ENCODE measurements around the gene LARGE1.

LARGE1 gene

DNA sequence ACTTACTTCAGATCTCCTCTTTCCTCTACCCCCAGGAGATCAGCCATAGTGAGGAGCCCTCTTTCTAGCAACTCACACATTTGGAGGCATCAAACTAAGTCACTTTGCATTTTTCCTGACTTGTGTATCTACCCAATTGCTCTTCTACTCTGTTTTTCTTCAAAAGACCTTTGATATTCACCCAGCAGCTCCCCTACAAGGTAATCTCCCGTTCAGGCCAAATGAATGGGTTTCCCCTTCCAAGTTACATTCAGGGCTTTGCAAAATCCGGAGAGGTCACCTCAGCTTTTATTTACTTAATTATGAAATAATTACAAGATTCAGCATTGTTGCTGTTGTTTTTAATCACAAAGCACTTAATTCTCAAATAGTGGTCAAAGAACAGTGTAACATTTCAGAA lies 6.1 kb downstream of the LARGE1 start:
- no peak for DNase-seq (ENCODE audit: low spot score)

DNA sequence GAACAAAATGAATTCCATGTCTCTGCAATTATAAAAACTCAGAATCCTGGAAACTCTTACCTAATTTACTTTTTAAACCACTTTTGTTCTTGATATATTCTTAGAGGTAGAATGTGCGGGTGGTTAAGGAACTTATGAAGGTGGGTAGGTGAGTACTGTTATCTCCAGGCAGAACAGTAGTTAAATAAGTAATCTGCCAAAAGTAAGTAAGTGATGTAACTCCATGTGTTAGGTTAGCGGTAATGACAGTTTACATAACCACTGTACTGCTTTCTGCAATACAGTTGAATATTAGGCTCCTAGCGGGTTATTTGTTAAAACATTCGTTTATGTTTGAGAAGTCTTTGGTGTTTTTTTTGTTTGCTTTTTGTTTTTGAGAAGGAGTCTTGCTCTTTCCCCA lies 7.1 kb downstream of the LARGE1 start:
- no peak for DNase-seq (ENCODE audit: low spot score)

DNA sequence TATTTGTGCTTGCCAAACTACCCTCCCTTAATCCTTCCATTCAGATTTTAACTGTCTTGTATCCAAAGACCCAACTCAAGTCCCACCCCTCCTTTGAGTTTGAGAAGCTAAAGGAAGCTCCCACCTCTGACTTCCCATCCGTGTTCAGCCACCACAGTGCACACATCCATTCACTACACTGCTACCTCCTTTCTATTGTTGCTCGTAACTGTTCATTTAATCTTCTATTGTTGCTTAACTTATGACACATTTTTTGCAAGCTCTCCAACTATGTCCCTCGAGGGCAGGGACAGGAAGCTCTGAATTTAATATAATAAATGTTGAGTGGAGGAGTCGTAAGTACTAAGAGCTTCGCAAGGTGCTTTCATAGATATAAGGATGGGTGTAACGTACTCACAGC lies 10.4 kb downstream of the LARGE1 start:
- DNase-seq (ENCODE audit: low spot score): peak; percentile 30

DNA sequence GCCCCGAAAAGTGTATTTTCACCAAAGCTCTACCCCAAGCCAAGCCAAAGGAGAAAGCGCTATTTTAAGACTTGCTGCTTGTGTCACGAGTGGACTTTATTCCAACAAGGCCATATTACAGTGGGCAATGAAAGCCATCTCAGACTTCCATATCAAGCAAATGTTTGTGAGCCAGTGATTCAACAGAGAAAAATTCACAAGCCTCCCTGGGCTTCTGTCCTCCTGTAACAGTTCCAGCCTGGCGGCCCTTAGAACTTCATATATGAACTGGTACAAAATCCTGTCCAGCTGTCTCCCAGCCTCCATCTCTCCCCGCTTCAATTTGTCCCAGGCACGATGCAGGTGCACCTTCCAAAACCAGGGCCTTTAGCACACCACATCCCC lies 11.2 kb downstream of the LARGE1 start:
- peak; percentile 74 for DNase-seq (ENCODE audit: low spot score)

DNA sequence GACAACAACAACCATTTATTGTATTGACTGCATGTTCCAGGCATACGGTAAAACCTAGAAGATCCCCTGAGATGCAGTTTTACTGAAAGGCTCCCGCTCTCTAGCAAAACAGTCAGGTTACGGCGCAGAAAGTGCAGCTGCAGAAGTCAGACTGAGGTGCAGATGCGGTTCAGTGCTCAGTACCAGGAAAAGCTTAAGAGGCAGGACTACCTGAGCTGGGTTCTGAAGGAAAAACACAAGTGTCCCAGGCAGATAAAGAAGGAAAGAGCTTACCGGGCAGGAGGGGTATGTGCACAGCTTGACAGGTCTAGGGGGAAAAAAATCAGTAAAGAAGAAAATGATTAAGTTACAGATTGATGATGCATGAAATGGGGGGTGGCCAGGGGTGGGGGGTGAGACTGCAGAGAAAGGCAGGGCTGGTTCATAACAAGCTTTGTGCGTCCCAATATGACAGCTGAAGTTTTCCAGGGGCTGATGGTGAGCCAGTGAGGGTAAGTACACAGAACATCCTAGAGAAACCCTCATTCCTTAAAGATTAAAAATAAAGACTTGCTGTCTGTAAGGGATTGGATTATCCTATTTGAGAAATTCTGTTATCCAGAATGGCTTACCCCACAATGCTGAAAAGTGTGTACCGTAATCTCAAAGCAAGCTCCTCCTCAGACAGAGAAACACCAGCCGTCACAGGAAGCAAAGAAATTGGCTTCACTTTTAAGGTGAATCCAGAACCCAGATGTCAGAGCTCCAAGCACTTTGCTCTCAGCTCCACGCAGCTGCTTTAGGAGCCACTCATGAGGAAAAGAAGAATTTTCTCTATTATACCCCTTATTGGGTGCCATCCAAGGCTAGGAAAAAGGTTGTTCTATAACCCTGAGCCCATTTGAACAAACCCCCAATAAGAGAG lies 11.9 kb downstream of the LARGE1 start:
- DNase-seq (ENCODE audit: low spot score): no peak

DNA sequence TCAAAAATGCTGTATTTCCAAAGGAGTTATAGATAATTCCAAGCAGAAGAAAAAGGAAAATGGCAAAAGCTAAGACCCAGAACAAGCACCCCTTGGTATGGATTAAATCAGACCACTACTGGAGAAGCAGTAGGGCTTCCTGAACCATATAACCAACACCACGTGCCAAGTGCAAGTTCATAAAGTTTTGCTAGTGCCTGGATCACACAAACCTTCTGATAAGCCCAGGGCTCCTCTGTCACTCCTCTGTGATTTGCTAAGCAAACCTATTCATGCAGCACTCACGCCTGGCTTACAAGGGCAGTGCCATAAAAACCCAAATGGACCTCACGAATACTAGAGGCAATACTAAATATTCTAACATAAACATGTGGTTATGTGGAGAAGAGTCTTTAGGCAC lies 13.3 kb downstream of the LARGE1 start:
- no peak for DNase-seq (ENCODE audit: low spot score)

DNA sequence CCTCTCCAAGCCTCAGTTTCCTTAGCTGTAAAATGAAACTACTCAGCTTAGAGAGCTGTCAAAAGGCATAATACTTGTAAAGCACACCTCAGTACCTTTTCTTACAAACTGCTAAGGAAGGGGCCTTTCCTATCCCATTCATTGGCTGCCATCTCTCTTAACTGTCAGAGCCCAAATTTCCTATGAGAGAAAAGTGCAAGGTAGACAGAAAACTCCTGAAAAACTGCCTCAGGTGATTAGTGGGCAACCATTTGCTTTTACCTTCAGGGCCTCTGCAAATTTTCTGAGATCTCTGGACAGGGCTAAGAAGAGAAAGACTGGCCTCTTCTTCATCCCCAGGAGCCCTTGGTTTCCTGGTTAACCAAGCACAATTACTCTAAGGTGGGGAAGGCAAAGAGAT lies 13.8 kb downstream of the LARGE1 start:
- no peak for DNase-seq (ENCODE audit: low spot score)

DNA sequence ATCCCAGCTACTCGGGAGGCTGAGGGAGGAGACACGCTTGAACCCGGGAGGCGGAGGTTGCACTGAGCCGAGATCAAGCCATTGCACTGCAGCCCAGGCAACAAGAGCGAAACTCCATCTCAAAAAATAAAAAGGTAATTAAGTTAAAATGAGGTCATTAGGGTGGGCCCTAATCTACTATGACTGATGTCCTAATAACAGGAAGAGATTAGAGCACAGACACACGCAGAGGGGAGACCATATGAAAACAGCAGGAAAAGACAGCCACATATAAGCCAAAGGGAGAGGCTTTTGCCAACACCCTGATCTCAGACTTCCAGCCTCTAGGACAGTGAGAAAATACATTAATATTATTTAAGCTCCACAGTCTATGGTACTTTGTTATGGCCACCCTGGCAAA lies 17.3 kb downstream of the LARGE1 start:
- no peak for DNase-seq (ENCODE audit: low spot score)

DNA sequence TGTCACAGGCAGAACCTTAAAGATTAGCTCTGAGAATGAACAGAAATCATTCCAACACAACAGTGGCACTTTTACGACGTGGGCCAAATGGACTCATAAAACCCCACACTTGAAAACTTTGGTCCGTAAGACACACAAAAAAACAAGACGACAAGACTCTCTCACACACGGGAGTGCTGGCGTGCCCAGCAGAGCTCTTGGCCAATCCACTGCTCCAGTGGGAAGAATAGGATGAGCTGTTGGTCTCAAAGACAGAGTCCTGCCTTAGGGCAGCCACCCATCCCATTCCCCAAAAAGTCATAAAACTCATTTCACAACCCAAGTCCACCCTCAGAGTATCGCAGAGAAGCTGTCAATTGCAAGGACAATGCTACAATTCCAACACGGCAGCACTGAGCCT lies 18.2 kb downstream of the LARGE1 start:
- DNase-seq (ENCODE audit: low spot score): no peak

DNA sequence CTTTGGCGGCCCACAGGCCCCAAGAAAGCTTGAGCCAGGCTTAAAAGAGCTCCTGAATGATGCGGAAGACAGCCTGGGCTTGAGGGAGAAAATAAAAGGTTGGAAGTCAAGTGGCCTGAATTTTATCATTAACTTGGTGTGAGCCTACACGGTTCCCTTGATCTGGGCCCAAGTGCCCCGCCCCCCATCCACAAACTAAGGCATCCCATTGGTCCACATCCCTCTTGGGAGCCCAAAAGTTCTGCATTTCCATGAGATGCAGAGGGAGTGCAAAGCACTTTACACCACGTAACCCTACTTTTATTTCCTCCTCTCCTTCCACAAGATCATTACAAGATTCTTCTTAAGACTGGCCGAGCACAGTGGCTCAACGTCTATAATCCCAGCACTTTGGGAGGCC lies 22.2 kb downstream of the LARGE1 start:
- no peak for DNase-seq (ENCODE audit: low spot score)

DNA sequence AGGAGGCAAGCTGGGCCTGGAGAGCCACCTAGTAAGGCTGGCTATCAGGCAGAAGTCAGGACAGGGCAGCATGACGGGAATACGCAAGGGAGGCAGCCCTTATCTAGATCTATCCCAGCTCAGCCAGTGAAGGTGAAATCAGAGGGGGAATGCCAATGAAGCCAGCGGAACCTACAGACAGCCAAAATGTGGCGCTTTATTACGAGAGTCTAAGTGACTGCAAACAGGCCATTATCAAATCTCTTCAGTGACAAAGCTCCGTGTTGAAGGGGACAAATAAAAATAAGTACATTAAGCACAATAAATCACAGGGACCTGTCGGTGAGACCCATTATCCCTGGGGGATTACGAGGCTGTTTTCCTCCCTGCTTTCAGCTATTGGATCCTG lies 22.8 kb downstream of the LARGE1 start:
- no peak for DNase-seq (ENCODE audit: low spot score)

DNA sequence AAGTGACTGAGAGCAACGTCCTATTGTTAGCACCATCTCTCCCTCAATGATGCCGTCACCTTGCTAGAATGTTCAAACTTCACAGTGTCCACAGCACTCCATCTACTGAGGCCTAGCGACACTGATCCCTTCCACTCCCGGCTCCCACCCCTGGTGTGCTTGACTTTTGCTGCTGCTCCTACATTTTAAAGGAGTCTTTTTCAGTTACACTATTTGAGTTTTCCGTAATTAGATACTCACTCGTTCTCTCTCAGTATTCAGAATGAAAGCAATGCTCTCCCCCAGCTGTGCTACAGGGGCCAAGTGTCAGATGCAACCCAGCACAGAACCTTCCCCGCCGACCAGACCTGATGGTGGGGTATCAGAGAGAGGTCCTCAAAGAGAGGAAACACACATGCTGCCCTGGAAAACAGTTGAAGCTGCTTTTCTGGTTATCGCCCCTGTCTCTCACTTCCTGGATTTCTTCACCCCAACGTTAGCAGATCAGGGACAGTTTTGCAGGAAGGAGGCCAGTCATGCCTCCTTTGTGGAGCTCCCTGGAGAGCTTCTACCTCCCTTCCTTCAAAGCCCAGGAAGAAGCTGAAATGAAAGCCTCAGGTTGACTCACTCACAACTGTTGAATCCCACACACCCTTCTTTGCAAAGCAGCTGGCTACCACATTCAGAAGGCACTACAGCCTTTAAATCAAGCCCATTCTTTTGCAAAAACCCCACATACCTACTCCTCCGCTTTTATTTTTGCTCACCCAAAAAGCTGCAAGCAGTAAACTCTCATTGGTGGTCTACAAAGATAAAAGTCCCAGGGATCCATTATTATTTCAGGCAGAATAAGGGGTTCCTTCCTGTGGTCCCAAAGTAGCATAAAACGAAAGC lies 23.5 kb downstream of the LARGE1 start:
- peak; percentile 54 for DNase-seq (ENCODE audit: low spot score)

DNA sequence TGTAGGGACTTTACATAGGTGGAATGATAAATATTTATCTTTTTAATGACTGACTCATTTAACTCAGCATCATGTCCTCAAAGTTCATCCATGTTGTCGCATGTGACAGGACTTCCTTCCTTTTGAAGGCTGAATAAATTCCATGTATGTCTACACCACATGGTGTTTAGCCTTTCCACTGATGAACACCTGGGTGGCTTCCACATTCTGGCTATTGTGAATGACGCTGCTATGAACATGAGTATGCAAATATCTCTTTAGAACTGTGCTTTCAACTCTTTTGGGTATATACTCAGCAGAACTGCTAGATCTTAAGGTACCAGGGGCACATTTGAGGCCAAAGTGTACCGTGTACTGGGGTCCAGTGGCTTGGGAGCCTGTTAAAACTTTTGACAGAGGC lies 24.1 kb downstream of the LARGE1 start:
- DNase-seq (ENCODE audit: low spot score): no peak

DNA sequence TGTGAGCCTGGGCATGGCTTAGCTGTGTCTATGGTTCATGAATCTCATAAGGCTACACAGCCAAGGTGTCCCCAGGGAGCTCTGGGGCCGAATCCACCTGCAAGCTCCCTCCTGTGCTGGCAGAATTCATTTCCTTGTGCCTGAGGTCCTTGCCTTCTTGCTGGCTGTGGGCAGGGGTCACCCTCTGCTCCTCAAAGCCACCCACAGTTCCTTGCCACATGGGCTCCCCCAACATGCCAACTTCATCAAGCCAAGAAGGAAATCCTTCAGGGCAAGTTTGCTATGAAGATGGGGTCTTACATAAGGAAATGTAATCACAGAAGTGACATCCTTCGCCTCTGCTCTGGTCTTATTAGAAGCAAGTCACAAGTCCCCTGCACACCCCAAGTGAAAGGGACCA lies 24.8 kb downstream of the LARGE1 start:
- no peak for DNase-seq (ENCODE audit: low spot score)

DNA sequence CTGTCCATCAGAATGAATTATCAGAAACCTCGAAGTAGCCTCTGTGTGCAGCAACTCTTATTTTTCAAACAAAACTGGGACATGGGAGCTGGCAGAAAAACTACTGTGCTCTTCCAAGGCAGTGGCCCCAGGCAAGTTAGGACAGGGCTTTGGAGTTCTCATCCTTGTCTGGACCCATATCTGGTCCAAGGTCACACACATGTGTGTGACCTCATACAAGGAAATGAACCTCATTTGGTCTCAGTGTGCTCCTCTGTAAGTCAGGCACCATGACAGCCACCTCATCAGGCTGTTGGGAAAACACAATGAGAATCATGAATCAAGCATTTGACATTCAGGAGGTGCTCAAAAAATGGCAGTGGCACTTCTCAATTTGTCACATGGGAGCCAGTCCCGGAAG lies 25.8 kb downstream of the LARGE1 start:
- no peak for DNase-seq (ENCODE audit: low spot score)

DNA sequence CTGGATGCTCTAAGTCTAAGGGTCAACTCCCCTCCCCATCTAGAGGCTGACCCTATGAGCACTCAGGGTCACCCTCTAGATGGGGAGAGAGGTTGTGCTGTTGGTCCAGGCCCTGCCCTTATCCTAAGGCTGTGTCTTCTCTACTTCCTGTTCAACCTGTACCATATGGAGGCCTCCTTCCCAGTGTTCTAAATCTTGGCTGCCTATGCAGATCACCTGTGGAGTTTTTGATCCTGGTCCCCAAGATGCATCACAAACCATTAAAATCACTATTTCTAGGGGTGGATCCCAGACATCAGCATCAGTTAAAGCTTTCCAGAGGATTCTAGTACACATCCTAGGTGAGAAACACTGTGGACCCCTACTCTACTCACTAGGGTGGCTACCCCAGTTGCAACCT lies 26.2 kb downstream of the LARGE1 start:
- no peak for DNase-seq (ENCODE audit: low spot score)

DNA sequence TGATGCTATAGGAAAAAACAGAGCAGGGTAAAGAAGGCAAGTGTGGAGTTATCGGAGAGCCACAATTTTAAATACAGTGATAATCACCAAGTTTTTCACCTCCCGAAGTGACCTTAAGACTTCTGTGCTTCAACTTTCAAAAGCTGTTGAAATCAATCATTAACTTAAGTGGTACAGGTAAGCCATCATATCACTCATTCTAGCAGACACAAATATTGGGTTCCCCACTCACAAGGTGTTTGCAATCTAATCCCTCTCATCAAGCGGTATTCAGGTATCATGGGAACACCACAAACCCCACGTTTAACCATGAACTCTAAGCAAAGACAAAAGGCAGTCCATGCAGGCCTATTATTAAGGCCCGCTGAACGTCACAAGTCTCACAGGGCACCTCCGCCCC lies 26.8 kb downstream of the LARGE1 start:
- DNase-seq (ENCODE audit: low spot score): no peak

DNA sequence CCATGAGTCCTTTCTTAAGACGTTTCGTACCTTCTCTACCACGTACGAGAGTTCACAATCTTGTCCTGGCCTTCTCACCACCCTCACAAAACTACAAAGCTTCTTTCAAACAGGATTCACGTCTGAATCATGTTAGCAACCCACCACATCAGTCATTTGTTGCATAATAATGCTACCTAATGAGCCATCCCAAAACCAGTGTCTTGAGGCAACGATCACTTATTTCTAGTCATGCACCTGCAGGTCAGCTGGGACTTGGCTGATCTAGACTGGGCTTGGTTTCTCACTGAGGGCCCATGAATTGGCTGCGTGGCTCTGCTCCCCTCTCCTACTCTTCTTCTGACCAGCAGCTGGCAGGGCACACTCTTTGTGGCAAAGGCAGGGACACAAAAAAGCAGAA lies 28.3 kb downstream of the LARGE1 start:
- no peak for DNase-seq (ENCODE audit: low spot score)

DNA sequence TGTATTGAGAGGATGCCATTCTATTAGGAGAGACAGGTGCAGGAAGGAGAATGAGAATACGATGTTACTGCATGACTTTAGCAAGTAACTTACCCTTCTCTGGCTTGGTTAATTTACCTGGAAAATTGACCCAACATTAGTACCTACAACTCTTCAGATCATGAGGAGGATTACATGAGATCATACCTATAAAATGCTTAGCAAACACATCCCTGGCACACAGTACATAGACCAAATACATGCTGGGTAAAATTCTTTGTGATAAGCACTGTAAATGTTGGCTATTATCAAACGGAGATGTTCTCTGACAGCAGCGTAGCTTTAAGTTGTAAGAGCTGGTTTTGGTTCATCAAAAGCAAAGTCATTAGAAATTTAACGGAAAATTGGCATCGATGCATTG lies 28.8 kb downstream of the LARGE1 start:
- DNase-seq (ENCODE audit: low spot score): no peak

DNA sequence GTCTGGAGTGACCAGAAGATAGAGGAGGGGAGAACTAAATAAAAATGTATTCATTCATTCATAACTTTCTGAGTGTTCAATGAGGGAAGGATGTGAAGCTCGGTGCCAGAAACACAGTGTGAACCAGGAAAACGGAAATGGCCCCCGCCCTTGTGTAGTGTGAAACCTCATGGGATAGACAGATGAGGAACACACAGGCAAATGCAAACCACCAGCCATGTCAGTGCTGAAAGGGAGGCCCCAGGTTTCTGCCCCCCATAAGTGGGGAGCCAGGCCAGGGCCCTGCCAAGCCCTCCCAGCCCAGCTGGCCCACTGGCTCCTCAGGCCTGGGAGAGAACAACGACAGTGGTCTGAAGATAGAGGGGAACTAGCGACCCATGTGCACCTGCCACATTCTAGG lies 30.5 kb downstream of the LARGE1 start:
- no peak for DNase-seq (ENCODE audit: low spot score)

DNA sequence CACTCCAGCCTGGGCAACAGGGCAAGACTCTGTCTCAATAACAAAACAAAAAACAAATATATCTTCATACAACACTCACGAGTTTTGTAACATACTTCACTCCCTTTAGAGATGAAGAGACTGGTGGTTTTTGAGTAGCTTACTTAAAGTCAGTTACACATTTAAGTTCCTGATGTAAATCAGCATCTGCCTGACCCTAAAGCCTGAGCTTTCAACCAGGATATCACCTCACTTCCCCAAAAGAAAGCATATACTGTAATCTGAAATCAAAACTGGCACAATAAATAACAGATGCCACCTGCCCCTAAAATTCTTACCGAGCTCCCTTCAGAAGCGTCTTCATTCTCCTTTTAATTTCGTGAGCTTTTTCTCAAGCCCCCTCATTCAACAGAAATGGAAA lies 31.5 kb downstream of the LARGE1 start:
- no peak for DNase-seq (ENCODE audit: low spot score)

DNA sequence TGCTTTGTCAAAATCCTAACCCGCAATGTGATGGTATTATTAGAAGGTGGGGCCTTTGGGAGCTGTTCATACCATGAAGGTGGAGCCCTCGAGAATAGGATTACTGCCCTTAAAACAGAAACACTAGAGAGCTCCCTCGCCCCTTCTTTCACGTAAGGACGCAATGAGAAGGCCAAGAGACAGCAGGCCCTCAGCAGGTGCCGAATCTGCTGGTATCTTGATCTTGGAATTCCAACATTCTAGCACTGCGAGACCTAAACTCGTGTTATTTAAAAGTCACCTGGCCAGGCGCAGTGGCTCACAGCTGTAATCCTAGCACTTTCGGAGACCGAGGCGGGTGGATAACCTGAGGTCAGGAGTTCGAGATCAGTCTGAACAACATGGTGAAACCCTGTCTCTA lies 33.1 kb downstream of the LARGE1 start:
- no peak for DNase-seq (ENCODE audit: low spot score)

DNA sequence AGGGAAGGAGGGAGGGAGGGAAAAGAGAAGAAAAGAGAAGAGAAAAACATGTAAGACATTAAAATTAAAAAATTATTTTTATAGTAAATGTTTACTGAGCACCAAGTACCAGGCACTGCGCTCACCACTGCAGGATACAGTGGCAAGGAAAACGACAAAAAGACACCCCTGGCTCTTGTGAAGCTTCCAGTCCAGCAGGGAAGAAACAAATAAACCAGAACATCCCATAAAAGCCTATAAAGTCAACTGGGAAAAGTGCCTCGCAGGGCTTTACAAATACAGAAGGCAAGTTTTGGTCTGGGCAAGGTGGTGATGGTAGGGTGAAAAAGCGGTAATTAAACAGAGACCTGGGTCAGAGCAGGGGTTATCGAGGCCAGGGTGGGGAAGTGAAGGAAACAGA lies 33.6 kb downstream of the LARGE1 start:
- DNase-seq (ENCODE audit: low spot score): no peak
